Kidney capillary endothelial cell (primary cell): ENCODE results near the gene EIF4A3.
"Not testable (repeated sequence)": the region's sequence is repeated elsewhere in the genome, so short reads cannot be mapped to it uniquely, and the experiment has no call there.

Experiments
- DNase-seq: peaks from one replicate; pipeline ENCODE4 v3.0.0-alpha.2; 2018; ENCODE audit warnings: low spot score

EIF4A3 gene

GRCh38 chr17:80099291-80100034, 47.5 kb downstream of the EIF4A3 start:
- no peak for DNase-seq

- no peak for DNase-seq
Observed at GRCh38 chr17:80097844-80098691, 48.9 kb downstream of the EIF4A3 start.

GRCh38 chr17:80097127-80097621, 49.8 kb downstream of the EIF4A3 start:
- no peak for DNase-seq

- no peak for DNase-seq
Observed at GRCh38 chr17:80096561-80097021, 50.3 kb downstream of the EIF4A3 start.

GRCh38 chr17:80095844-80096475, 51.0 kb downstream of the EIF4A3 start:
- no peak for DNase-seq

- DNase-seq = no peak
Observed at GRCh38 chr17:80095038-80095843, 51.7 kb downstream of the EIF4A3 start.

GRCh38 chr17:80092959-80093358, 54.0 kb downstream of the EIF4A3 start:
- DNase-seq = no peak

GRCh38 chr17:80091376-80091775, 55.6 kb downstream of the EIF4A3 start:
- DNase-seq = no peak

GRCh38 chr17:80090164-80090563, 56.8 kb downstream of the EIF4A3 start:
- not testable (repeated sequence) for DNase-seq

GRCh38 chr17:80089762-80090161, 57.2 kb downstream of the EIF4A3 start:
- no peak for DNase-seq

- DNase-seq = no peak
Observed at GRCh38 chr17:80087346-80088265, 59.3 kb downstream of the EIF4A3 start.

GRCh38 chr17:80086616-80087015, 60.3 kb downstream of the EIF4A3 start:
- no peak for DNase-seq

GRCh38 chr17:80086081-80086480, 60.8 kb downstream of the EIF4A3 start:
- no peak for DNase-seq

GRCh38 chr17:80084773-80085172, 62.2 kb downstream of the EIF4A3 start:
- DNase-seq = no peak
